Chondrocyte (in vitro differentiated cells): Measurements from ENCODE around the gene MRAP. TPM values are rescaled to one million over a fixed set of nuclear protein-coding genes. Genes with fewer than 3 reads are reported as not detected.
A peak's percentile ranks its signal among the peaks of the same experiment; 100 is the strongest.
"Not testable (repeated sequence)": the region's sequence is repeated elsewhere in the genome, so short reads cannot be mapped to it uniquely, and the experiment has no call there.

ENCODE experiments used
- DNase-seq: peaks from one replicate; pipeline ENCODE4 v3.0.0; 2021; ENCODE audit warnings: mixed read lengths, low spot score
- H3K27ac Mint-ChIP-seq: one replicate; pipeline ENCODE4 v1.8.0; 2021; ENCODE audit warnings: mild to moderate bottlenecking, moderate library complexity, mixed read lengths; ENCODE audit not compliant: unreplicated experiment
- H3K27me3 Mint-ChIP-seq: 2 replicates; pipeline ENCODE4 v1.8.0; 2021; ENCODE audit warnings: low read depth, mixed read lengths
- H3K36me3 Mint-ChIP-seq: 2 replicates; pipeline ENCODE4 v1.8.0; 2021; ENCODE audit warnings: low read depth, mixed read lengths
- H3K4me1 Mint-ChIP-seq: 2 replicates; pipeline ENCODE4 v1.8.0; 2021; ENCODE audit warnings: low read depth, mild to moderate bottlenecking, mixed read lengths
- H3K4me3 Mint-ChIP-seq: one replicate; pipeline ENCODE4 v1.8.0; 2021; ENCODE audit warnings: mild to moderate bottlenecking, moderate library complexity, mixed read lengths; ENCODE audit not compliant: unreplicated experiment
- H3K9me3 Mint-ChIP-seq: 2 replicates; pipeline ENCODE4 v1.8.0; 2021; ENCODE audit warnings: low read depth, mixed read lengths
- total RNA-seq: library from RNA; stranded (reverse); gene quantifications from 3 replicates; pipeline ENCODE4 v1.2.1, GENCODE V29; 2021
- TF ChIP-seq, protein P1 (sequence below): fragments of 200-600 bp; sonication (generic); IDR thresholded peaks from 2 replicates; pipeline ENCODE4 v1.5.0; 2021; ENCODE audit warnings: antibody characterized with exemption, mild to moderate bottlenecking, moderate library complexity

The MRAP gene
- total RNA-seq, 1 donor from 2014 or later: not detected

GRCh38 chr21:32304998-32305397 is 6.3 kb downstream of the MRAP start:
- TF ChIP-seq, protein P1, sequence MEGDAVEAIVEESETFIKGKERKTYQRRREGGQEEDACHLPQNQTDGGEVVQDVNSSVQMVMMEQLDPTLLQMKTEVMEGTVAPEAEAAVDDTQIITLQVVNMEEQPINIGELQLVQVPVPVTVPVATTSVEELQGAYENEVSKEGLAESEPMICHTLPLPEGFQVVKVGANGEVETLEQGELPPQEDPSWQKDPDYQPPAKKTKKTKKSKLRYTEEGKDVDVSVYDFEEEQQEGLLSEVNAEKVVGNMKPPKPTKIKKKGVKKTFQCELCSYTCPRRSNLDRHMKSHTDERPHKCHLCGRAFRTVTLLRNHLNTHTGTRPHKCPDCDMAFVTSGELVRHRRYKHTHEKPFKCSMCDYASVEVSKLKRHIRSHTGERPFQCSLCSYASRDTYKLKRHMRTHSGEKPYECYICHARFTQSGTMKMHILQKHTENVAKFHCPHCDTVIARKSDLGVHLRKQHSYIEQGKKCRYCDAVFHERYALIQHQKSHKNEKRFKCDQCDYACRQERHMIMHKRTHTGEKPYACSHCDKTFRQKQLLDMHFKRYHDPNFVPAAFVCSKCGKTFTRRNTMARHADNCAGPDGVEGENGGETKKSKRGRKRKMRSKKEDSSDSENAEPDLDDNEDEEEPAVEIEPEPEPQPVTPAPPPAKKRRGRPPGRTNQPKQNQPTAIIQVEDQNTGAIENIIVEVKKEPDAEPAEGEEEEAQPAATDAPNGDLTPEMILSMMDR: no peak
- H3K4me3 Mint-ChIP-seq: no peak overlapping the region
- H3K36me3 Mint-ChIP-seq: peaks cover 12% of the 10 kb centered on the region
- no peaks in the 10 kb centered on the region for H3K27me3 Mint-ChIP-seq
- H3K27ac Mint-ChIP-seq: no peak overlapping the region
- DNase-seq: no peak
- no peaks in the 10 kb centered on the region for H3K9me3 Mint-ChIP-seq
- no peaks in the 10 kb centered on the region for H3K4me1 Mint-ChIP-seq

DNA sequence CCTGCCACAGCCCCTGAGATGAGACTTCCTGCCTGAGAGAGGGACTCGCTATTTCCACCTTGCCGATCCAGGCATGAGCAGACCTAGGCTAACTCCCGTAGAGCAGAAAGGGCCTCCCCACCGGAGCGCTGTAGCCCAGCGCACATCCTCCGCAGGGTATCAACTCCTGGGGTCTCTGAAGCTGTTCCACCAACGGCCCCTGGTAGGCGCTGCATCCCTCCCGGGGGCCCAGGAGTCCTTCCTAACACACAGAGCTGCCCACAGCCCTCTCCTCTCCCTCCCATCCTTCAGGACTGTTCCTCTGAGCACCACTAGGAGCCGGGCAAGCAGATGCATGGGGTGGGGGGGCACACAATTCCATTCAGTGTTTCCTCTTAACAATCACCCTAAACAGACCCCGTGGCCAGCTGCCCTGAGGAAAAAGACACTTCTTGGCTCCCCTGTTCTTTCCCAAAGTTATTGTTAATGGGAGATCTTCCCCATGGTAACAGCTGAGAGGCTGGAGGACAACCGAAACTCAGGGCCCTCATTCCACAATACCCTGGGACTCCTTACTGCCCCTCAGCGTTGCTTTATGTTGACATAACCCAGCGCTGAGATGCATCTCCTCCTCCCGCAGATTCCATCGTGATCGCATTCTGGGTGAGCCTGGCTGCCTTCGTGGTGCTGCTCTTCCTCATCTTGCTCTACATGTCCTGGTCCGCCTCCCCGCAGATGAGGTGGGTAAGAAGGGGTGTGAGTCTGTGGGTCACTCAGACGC is 7.5 kb downstream of the MRAP start:
- H3K36me3 Mint-ChIP-seq: peaks cover 12% of the 10 kb centered on the region
- no peak overlapping the region for H3K27ac Mint-ChIP-seq
- no peak overlapping the region for H3K4me3 Mint-ChIP-seq
- no peaks in the 10 kb centered on the region for H3K9me3 Mint-ChIP-seq
- no peaks in the 10 kb centered on the region for H3K4me1 Mint-ChIP-seq
- no peak for DNase-seq
- H3K27me3 Mint-ChIP-seq: no peaks in the 10 kb centered on the region
- TF ChIP-seq, protein P1: peak; percentile 45

GRCh38 chr21:32307706-32308105 is 9.1 kb downstream of the MRAP start:
- H3K9me3 Mint-ChIP-seq: no peaks in the 10 kb centered on the region
- no peaks in the 10 kb centered on the region for H3K4me1 Mint-ChIP-seq
- no peak for DNase-seq
- H3K4me3 Mint-ChIP-seq: no peak overlapping the region
- H3K27me3 Mint-ChIP-seq: no peaks in the 10 kb centered on the region
- H3K36me3 Mint-ChIP-seq: peaks cover 16% of the 10 kb centered on the region
- no peak overlapping the region for H3K27ac Mint-ChIP-seq
- TF ChIP-seq, protein P1: no peak

- no peak overlapping the region for H3K4me3 Mint-ChIP-seq
- TF ChIP-seq, protein P1: no peak
- no peaks in the 10 kb centered on the region for H3K4me1 Mint-ChIP-seq
- no peaks in the 10 kb centered on the region for H3K27me3 Mint-ChIP-seq
- H3K27ac Mint-ChIP-seq: no peak overlapping the region
- no peak for DNase-seq
- H3K36me3 Mint-ChIP-seq: peaks cover 16% of the 10 kb centered on the region
- no peaks in the 10 kb centered on the region for H3K9me3 Mint-ChIP-seq
Measured at GRCh38 chr21:32308696-32309095, 10.0 kb downstream of the MRAP start.

GRCh38 chr21:32309906-32310460 is 11.3 kb downstream of the MRAP start:
- Mint-ChIP-seq H3K27me3 (no peaks in the 10 kb centered on the region), H3K9me3 (no peaks in the 10 kb centered on the region), H3K4me3 (no peak overlapping the region), H3K4me1 (no peaks in the 10 kb centered on the region), H3K36me3 (peaks cover 18% of the 10 kb centered on the region), H3K27ac (no peak overlapping the region)
- TF ChIP-seq, protein P1: no peak
- no peak for DNase-seq

GRCh38 chr21:32310976-32311375 is 12.3 kb downstream of the MRAP start:
- H3K27ac Mint-ChIP-seq, H3K4me1 Mint-ChIP-seq, H3K27me3 Mint-ChIP-seq, H3K4me3 Mint-ChIP-seq, H3K9me3 Mint-ChIP-seq, DNase-seq: not testable (repeated sequence)
- peaks cover 18% of the 10 kb centered on the region for H3K36me3 Mint-ChIP-seq
